HG03066 (cell line): Measurements from ENCODE around the gene SDHAF1.
"Not testable (repeated sequence)": the region's sequence is repeated elsewhere in the genome, so short reads cannot be mapped to it uniquely, and the experiment has no call there.

Source experiments
- ATAC-seq: cut with Tn5 transposase; IDR thresholded peaks from one replicate; pipeline ENCODE4 v1.9.1; 2021; ENCODE audit warnings: low read depth; ENCODE audit not compliant: unreplicated experiment

Gene SDHAF1

DNA sequence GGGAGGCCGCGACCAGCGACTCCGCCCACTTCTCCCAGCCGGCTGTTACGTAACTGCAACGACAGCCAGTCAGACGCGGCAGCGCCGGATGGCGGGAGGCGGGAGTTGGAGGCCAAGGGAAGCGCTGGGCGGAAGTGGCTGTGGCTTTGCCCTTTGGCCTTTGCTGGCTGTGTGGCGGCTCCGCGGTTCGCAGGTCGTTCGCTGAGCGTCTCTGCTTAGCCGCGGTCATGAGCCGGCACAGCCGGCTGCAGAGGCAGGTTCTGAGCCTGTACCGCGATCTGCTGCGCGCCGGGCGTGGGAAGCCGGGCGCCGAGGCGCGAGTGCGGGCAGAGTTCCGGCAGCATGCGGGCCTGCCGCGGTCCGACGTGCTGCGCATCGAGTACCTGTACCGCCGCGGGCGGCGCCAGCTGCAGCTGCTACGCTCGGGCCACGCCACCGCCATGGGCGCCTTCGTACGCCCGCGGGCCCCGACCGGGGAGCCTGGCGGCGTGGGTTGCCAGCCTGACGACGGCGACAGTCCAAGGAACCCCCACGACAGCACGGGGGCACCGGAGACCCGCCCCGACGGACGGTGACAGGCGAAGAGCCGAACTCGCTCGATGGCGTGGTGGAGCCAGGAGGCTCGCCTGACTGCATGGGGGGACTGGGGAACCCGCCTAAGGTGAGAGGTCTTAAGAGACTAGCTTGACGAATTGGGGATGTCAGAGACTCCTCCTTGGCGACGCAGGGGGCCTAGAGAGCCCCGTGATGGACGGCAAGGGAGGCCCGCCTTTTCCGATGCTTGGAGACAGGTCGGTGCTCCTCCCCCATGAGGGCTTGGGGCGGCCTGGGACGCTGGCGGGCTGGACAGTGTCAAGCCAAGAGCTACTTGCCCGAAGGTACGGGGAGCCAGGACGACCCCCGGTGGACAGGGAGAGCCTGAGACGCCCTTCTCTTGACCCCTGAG lies at the start of gene SDHAF1:
TSS of gene SDHAF1 (plus strand) at position 141 of the 946 bp plus-strand sequence. CDS start at position 228, 87 bp downstream.
- peak; percentile 74 for ATAC-seq

GRCh38 chr19:35946203-35946602 lies 48.8 kb upstream of the SDHAF1 start:
- ATAC-seq, result no peak

- ATAC-seq, result no peak
Measured at GRCh38 chr19:35949131-35949530, 45.9 kb upstream of the SDHAF1 start.

DNA sequence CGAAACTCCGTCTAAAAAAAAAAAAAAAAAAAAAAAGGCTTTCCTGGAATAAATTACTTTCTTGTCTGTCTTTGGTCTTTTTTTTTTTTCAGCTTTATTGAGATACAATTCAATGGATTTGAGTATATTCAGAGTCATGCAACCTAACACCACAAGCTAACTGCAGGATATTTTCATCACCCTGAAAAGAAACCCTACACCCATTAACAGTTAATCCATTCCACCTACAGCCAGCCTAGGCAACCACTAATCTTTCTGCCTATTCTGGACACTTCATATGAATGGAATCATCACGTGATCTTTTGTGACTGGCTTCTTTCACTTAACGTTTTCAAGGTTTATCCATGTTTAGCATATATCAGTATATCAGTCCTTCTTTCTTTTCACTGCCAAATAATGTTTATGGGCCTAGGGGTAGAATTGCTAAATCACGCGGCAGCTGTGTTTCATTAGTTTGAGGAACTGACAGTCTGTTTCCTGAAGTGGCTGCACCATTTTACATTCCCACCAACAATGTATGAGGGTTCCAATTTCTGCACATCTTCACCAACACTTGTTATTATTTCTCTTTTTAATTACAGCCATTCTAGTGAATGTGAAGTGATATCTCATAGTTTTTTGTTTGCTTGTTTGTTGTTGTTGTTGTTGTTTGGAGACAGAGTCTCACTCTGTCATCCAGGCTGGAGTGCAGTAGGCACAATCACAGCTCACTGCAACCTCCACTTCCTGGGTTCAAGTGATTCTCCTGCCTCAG lies 38.9 kb upstream of the SDHAF1 start:
- no peak for ATAC-seq

- ATAC-seq, result not testable (repeated sequence)
Measured at GRCh38 chr19:35957411-35957810, 37.6 kb upstream of the SDHAF1 start.

GRCh38 chr19:35958660-35959039 lies 36.3 kb upstream of the SDHAF1 start:
- no peak for ATAC-seq

- no peak for ATAC-seq
Measured at GRCh38 chr19:35959040-35959967, 35.7 kb upstream of the SDHAF1 start.

GRCh38 chr19:35959968-35960320 lies 35.0 kb upstream of the SDHAF1 start:
- ATAC-seq, result no peak

- no peak for ATAC-seq
Measured at GRCh38 chr19:35960432-35960972, 34.5 kb upstream of the SDHAF1 start.

DNA sequence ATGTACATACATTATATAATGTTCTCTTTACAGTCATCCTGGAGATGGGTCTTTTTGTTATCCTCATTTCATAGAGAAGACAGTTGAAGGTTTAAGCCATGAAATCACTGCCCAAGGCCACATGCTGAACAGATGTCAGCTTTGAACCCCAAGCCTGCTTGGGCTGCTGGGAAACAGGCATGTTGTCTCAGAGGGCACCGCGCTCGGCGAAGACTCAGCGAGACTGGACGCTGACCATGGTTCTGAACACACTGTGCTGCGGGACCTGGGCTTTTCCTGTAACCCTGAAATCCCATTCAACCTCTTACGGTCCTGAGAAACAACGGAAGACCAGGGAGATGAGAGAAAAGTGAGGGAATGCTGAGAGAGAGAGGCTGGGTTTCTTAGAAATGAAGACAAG lies 31.5 kb upstream of the SDHAF1 start:
- ATAC-seq, result no peak

- no peak for ATAC-seq
Measured at GRCh38 chr19:35966771-35967170, 28.2 kb upstream of the SDHAF1 start.

DNA sequence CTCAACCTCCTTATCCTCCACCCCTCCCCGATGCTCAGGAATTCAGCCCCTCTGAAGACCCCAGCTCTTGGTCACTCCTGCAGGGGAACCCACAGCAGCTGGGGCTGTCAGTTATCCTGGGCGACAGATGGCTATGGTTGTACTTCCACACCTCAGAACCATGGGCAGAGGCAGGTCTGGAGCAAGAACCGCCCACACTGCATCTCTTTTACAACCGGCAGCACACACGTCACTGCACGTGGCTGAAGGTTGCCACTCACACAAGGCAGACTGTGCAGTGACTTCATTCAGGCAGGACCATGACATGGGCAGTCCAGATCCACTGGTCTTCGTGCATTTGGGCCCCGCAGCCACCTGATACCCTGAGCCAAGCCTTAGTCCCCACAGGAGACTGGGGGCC lies 21.5 kb upstream of the SDHAF1 start:
- ATAC-seq, result no peak

DNA sequence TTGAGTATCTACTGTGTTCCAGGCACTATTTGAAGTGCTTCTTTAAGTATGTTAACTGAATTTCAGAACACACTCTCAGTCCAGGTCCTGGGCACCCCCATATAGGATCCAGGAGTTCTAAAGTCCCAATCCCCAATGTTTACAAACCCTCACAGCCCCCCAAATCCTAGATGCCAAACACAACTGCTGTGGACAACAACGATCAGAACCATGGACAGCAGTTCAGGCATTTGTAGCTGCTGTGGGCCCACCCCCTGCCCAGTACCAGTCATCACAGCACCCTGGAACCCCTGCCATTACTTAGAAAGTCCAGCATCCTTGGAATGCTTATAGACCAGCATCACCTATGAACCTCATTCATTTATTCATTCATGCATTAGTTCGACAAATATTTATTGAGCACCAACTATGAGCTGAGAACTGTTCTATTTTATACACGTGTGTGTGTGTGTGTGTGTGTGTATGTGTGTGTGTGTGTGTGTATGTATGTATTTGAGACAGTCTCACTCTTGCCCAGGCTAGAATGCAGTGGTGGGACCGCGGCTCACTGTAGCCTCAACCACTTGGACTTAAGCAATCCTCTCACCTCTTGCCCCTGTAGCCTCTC lies 19.3 kb upstream of the SDHAF1 start:
- ATAC-seq, result no peak

DNA sequence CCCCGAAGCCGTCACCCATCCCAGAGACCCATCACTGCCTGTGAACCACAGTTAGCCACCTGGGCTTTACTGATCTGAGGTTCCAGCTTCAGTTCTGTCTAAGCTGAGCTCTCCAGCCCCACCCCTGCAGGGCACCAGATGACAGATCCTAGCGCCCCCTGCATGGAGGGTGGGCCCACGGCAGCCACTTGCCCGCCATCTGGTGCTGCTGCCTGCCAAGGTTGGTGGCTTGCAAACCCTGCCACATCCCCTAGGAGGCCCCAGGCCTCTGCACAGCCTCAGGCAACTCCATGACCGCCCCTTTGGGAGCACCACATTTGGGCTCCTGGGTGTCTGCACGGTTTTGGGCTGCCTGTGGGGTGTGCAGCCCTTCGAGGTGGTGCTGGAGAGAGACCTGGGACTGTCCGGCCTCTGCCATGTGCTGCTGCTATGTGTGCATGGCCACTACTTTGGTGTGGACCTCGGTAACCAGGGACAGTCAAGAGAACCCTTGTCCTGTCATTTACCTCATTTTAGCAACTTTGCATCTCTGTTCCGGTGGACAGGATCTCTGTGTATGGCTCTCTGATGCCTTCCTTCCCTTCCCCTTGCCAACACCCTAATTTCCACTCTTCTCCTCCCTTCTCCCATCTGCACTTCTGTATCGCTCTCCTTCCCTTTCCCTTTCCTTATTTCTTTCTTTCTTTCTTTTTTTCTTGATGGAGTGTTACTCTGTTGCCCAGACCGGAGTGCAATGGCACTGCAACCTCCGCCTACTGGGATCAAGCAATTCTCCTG lies 17.4 kb upstream of the SDHAF1 start:
- no peak for ATAC-seq

GRCh38 chr19:35978271-35978670 lies 16.7 kb upstream of the SDHAF1 start:
- ATAC-seq, result no peak

GRCh38 chr19:35978832-35979365 lies 16.1 kb upstream of the SDHAF1 start:
- ATAC-seq, result no peak

DNA sequence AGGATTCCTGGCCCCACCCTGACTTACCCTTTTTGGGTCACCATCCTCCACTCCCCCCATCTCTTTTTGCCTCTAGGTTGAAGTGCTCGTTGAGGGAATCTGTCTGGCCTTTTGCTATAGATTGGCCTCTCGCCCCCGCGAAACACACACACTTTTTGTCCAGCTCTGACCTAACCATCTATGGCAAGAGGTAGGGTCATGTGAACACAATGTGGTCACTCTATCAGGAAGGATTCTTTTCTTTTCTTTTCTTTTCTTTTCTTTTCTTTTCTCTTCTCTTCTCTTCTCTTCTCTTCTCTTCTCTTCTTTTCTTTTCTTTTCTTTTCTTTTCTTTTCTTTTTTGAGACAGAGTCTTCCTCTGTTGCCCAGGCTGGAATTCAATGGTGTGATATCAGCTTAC lies 14.0 kb upstream of the SDHAF1 start:
- not testable (repeated sequence) for ATAC-seq

DNA sequence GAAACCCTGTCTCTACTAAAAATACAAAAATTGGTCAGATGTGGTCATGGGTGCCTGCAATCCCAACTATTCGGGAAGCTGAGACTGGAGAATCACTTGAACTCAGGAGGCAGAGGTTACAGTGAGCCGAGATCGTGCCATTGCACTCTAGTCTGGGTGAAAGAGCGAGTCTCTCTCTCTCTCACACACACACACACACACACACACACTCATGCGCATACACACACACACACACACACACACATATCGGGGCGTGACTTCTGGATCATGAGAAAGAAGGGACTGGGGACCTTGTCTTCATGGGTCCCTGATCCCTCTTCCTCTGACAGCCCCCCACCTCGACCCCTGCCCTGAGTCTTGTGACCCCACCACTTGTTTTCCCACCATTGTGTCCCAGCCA lies 11.8 kb upstream of the SDHAF1 start:
- ATAC-seq, result no peak

DNA sequence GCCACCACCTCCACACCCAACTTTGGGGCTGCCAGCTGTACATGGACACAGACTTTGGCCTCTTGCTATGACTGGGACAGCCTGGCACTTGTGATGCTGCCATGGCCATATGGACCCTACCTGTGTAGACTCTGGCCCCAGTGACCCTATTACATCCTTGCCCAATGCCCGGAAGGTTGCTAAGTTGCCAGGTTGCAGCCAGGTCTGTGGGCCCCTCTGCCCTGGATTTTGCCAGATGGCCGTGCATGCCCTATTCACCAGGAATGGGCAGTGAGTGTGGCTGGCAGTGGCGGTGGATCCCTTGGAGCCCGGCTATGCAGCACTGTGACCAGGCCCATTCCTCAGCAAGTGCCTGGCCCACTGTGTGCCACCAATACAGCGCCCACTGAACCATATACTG lies 8.9 kb upstream of the SDHAF1 start:
- no peak for ATAC-seq
